AG10803 (cell line): ENCODE data around the gene MRPL52.

Source experiments
- DNase-seq: peaks from one replicate; pipeline ENCODE4 v3.0.0; 2010; ENCODE audit warnings: low read depth
- H3K4me3 ChIP-seq: 2 replicates; pipeline ENCODE4 v1.5.1; 2011; ENCODE audit warnings: mild to moderate bottlenecking, low read length, control low read depth
- TF ChIP-seq, protein P1 (sequence below): conservative IDR thresholded peaks from 2 replicates; pipeline ENCODE4 v1.5.1; 2011; ENCODE audit warnings: mild to moderate bottlenecking, low read length, control low read depth, inconsistent platforms

Gene MRPL52

DNA sequence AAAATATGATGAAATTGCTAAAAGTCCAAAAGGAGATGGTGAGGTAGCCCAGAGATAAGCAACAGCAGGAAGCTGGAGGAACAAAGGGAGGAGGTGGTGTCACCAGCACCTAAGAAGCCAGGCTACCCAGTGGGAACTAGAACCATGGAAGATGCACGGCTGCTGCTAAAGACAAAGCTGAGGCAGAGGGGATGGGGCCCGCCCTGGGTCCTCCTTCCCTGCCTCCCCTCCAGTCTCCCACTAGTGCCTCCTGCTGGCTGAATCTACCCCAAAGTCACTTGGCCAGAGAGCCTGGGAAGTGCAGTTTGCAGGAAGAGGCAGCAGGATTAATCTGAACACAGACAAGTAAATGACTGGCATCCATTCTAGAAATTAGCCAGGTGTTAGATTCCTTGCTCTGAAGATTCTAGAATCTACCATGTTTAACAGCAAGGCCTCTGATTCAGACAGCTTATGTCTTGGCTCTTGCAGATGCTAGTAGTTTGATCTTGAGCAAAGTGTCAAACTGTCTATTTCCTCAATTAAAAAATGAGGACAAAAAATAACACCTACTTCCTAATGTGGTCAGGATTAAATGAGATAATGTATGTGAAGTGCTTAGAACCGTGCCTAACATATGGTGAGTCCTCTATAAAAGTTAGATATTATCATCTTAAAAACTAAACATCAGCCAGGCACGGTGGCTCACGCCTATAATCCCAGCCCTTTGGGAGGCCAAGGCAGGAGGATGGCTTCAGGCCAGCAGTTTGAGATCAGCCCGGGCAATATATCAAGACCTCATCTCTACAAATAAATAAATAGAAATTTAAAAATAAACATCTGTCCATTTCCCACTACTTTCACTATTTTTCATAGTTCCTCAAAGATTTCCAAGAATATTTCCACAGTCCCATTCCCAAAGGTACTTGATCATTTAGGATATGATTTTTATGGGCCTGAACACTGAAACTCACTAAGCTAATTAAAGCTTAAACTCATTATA, 36.0 kb downstream of the MRPL52 start:
- TF ChIP-seq, protein P1, sequence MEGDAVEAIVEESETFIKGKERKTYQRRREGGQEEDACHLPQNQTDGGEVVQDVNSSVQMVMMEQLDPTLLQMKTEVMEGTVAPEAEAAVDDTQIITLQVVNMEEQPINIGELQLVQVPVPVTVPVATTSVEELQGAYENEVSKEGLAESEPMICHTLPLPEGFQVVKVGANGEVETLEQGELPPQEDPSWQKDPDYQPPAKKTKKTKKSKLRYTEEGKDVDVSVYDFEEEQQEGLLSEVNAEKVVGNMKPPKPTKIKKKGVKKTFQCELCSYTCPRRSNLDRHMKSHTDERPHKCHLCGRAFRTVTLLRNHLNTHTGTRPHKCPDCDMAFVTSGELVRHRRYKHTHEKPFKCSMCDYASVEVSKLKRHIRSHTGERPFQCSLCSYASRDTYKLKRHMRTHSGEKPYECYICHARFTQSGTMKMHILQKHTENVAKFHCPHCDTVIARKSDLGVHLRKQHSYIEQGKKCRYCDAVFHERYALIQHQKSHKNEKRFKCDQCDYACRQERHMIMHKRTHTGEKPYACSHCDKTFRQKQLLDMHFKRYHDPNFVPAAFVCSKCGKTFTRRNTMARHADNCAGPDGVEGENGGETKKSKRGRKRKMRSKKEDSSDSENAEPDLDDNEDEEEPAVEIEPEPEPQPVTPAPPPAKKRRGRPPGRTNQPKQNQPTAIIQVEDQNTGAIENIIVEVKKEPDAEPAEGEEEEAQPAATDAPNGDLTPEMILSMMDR: peak; percentile 19
- no peak for DNase-seq
- no peak overlapping the region for H3K4me3 ChIP-seq

DNA sequence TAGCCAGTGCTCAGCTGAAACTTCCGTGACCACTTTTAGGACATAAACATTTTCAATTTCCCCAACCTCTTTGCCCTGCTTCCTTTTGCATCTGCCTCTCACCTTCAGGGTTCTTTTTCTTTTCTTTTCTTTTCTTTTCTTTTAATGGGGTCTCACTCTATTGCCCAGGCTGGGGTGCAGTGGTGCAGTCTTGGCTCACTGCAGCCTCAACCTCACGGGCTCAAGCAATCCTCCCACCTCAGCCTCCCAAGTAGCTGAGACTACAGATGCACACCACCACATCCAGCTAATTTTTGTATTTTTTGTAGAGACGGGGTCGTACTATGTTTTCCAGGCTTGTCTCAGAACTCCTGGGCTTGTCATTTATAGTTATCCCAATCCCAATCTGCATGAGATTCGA, 37.2 kb downstream of the MRPL52 start:
- TF ChIP-seq, protein P1: no peak
- H3K4me3 ChIP-seq: no peak overlapping the region
- no peak for DNase-seq

DNA sequence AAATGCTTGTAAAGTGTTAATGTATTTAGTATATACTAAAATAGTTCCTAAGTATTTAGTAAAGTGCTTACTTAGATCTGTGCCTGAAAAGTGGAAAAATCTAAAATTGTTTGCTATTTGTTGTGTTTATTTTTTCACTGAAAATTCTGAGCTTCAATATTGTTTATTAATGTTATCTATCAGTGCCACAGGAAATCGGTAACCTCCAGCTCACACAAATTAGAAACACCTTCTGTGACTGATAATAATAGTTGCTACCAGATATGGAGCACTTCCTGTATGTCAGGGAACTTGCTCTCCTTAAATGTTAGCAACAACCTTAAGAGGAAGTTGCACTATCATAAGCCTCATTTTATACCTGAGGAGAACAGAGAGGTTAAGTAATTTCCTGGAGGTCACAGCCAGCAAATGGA, 41.1 kb downstream of the MRPL52 start:
- TF ChIP-seq, protein P1: no peak
- H3K4me3 ChIP-seq: peak overlapping the region; percentile 82
- no peak for DNase-seq

DNA sequence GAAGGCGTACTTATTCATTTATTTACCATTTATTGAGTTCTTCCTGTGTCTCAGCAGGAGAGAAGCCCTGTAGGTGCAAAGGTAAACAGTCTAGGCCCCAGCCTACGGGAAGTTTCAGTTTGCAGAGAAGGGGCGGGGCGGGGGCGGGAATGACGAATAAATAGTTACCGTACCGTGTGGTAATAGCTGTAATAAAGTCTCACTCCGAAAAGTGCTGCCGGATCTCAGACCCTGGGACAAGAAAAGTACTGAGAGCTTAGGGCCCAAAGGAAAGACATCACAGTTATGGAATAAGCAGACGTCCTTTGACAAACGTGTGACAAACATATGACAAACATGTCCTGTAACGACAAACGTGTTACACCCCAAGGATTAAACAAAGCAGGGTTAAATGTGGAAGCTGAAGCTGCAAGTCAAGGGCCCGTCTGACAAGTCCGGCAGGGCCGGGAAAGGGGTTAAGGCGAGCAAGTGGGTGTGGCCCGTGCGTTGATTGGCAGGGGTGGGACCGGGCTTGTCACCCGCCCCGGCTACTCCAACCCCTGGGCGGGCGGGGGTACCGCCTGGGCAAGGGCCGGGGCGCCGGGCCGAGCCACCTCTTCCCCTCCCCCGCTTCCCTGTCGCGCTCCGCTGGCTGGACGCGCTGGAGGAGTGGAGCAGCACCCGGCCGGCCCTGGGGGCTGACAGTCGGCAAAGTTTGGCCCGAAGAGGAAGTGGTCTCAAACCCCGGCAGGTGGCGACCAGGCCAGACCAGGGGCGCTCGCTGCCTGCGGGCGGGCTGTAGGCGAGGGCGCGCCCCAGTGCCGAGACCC, 41.7 kb downstream of the MRPL52 start, which contains the start of gene LRP10:
TSS of gene LRP10 (plus strand) at position 517 of the 809 bp plus-strand sequence. CDS start 564 bp downstream, outside the sequence.
- peak within 1 kb of the TSS; percentile 82 for H3K4me3 ChIP-seq

DNA sequence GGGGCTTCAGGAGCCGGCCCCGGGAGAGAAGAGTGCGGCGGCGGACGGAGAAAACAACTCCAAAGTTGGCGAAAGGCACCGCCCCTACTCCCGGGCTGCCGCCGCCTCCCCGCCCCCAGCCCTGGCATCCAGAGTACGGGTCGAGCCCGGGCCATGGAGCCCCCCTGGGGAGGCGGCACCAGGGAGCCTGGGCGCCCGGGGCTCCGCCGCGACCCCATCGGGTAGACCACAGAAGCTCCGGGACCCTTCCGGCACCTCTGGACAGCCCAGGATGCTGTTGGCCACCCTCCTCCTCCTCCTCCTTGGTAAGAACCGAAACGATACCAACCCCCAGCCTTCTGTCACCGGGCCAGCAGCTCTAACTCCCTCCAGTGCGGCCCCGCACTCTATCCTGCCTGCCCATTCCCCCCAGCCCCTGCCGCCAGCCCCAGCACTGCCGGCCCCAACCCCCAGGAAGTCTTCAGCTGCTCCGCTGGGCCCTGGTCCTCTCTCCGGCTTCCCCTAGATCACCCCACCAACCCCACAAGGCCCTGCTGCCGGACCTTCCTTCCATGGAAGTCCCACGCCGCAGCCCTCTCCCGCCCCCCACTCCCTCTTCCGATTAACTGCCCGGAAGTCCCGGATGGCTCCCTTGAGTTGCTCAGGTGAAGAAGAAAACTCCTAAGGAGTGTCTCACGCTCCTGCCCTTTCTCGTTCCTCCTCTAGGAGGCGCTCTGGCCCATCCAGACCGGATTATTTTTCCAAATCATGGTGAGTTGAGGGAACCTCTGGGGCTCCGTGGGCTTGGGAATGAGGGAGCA, 42.5 kb downstream of the MRPL52 start:
- TF ChIP-seq, protein P1: peak; percentile 92
- peak overlapping the region; percentile 82 for H3K4me3 ChIP-seq
- DNase-seq: peak; percentile 76

More for the DNA sequence above, 41.7 kb downstream of the MRPL52 start, which contains the start of gene LRP10:
- TF ChIP-seq, protein P1: no peak
- DNase-seq: peak; percentile 83

DNA sequence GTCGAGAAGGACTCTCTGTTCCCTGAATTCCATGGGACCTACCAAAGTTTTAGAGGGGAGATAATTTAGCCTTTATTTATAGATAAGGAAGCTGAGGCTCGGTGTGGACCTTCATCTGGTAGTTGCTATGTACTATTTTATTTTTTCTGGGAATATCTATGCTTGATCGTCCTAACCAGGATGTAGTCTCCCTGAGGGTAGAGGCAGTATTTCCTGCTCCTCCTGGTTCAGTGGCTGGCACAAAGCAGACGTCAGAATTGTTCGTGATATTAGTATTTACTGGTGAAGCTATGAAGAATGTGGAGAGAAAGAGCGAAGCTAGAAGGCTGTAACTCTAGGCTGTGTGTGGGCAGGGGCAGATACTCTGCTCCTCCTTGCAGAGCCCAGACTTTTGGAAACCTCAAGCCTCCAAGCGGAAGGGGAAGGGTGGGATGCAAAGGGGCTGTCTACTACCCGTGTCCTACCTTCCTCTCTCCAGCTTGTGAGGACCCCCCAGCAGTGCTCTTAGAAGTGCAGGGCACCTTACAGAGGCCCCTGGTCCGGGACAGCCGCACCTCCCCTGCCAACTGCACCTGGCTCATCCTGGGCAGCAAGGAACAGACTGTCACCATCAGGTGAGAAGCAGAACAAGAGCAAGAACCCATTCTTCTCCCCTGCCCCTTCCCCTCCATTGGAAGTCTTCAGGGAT, 43.3 kb downstream of the MRPL52 start:
- peak overlapping the region; percentile 82 for H3K4me3 ChIP-seq
- TF ChIP-seq, protein P1: no peak
- peak; percentile 19 for DNase-seq
